Epithelial cell of esophagus (primary cell): ENCODE results near the gene GAB2.

Source experiments
- DNase-seq: peaks from one replicate; pipeline ENCODE4 v3.0.0; 2010; ENCODE audit warnings: low read depth
- H3K4me3 ChIP-seq: 2 replicates; pipeline ENCODE4 v1.5.1; 2011; ENCODE audit warnings: mild to moderate bottlenecking, low read length, control low read depth
- TF ChIP-seq, protein P1 (sequence below): IDR thresholded peaks from 2 replicates; pipeline ENCODE4 v1.5.1; 2011; ENCODE audit warnings: low read depth, mild to moderate bottlenecking, low read length, control low read depth, inconsistent platforms; ENCODE audit not compliant: insufficient read depth; ENCODE audit errors: missing control alignments

The GAB2 gene

DNA sequence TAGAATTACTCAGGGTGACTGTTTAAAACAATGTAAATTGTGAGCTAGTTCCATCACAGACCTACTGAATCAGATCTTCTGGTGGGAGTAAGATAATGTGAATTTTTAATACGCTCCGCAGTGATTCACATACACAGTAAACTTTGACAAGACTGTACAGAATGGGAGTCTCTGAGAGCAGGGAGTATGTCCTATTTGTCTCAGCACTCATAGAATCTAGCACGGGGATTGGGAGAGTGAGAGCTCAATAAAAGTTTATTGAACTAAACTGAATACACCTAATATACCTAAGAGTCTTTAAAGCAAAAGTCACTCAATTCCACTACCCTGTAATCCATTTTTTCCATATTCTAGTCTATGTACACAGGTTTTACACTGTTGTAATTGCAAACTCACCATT is 11.2 kb upstream of the GAB2 start:
- H3K4me3 ChIP-seq, result no peak overlapping the region
- DNase-seq, result no peak
- TF ChIP-seq, protein P1, sequence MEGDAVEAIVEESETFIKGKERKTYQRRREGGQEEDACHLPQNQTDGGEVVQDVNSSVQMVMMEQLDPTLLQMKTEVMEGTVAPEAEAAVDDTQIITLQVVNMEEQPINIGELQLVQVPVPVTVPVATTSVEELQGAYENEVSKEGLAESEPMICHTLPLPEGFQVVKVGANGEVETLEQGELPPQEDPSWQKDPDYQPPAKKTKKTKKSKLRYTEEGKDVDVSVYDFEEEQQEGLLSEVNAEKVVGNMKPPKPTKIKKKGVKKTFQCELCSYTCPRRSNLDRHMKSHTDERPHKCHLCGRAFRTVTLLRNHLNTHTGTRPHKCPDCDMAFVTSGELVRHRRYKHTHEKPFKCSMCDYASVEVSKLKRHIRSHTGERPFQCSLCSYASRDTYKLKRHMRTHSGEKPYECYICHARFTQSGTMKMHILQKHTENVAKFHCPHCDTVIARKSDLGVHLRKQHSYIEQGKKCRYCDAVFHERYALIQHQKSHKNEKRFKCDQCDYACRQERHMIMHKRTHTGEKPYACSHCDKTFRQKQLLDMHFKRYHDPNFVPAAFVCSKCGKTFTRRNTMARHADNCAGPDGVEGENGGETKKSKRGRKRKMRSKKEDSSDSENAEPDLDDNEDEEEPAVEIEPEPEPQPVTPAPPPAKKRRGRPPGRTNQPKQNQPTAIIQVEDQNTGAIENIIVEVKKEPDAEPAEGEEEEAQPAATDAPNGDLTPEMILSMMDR, result no peak

DNA sequence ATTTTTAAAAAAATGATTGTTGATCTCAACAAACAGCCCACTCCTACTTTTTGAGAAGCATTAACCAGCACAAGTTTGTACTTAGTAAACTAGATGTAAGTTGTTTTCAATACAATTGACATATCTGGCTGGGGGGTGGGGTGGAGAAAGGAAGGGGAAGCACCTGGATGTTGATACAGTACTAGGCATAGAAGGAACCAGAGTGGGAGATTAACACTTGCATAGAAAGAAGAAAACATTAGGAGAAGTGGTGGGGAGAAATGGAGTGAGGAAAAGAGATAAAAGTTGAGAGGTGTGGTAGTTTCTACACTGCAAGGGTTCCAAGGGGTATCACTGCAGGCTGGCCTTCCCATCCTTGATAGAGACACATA is 10.6 kb upstream of the GAB2 start:
- TF ChIP-seq, protein P1, result no peak
- no peak overlapping the region for H3K4me3 ChIP-seq

DNA sequence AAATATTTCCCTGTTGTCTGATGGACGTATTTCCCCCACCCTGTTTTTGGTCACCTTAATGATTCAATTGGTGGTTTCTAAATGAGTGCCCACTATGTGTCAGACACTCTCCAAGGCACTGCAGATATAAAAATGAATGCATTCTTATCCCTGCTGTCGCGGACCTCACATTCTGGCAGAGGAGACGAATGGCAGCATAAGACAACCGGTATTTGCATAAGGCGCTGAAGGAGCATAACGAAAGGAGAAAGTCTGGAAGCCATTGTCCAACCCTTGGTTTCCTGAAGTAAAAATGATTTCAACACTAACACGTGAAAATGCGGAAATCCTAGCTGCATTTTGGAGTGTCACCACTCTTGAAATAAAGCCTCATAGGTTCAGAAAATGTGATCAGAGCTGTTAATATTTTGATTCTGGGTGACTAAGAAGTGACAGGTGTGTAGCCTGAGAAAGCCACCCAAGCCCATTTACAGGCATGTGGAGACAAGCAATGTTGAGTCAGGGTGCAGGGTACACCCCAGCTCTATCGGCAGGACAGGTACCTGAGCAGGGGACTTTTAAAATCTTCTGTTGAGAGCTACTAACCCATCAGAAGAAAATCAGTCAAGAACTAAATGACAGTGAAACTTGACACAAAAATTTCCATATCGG is 10.1 kb upstream of the GAB2 start:
- TF ChIP-seq, protein P1, result no peak
- DNase-seq, result peak; percentile 82
- no peak overlapping the region for H3K4me3 ChIP-seq

More for the DNA sequence above, 10.6 kb upstream of the GAB2 start:
- DNase-seq, result no peak

DNA sequence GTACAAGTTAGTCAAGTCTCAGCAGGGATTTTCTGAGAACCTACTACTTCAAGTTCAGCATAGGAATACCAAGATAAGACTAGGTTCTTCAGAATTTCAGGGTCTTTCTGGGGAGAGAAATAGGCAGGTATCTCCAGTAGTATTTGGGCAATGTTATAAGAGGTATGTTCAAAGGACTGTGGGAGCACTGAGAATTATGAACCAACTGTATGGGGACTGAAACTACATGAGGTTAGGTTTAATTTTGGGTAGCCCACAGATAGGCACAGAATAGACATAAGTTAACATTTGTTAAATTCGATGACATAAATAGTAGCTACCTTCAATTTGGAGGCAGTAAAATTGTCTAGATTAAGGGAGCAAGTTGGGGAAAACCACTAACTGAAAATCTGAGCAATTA is 9.2 kb upstream of the GAB2 start:
- DNase-seq, result no peak

GRCh38 chr11:78425399-78426070 is 7.9 kb upstream of the GAB2 start:
- H3K4me3 ChIP-seq, result no peak overlapping the region
- no peak for DNase-seq
- TF ChIP-seq, protein P1, result no peak

More for the DNA sequence above, 9.2 kb upstream of the GAB2 start:
- H3K4me3 ChIP-seq, result no peak overlapping the region
- TF ChIP-seq, protein P1, result no peak

- no peak overlapping the region for H3K4me3 ChIP-seq
- DNase-seq, result no peak
These were observed 7.0 kb upstream of the GAB2 start for GRCh38 chr11:78424334-78425270.

More at GRCh38 chr11:78424334-78425270, 7.0 kb upstream of the GAB2 start:
- TF ChIP-seq, protein P1, result no peak
